Panc1 (cell line): ENCODE results near the gene ADAMTS14. TPM values are rescaled to one million over a fixed set of nuclear protein-coding genes. Genes with fewer than 3 reads are reported as not detected.

ENCODE experiments used
- ATAC-seq: fragments of 200-7000 bp; cut with Tn5 transposase; 2 replicates; pipeline ENCODE4 v1.9.1; 2020; ENCODE audit warnings: mild to moderate bottlenecking, moderate library complexity
- BruUV-seq: library from RNA; stranded (reverse); fragments of 400-500 nt; replicated peaks from 2 replicates; lab custom pipeline; 2021; lab: Mats Ljungman, UMichigan
- CTCF ChIA-PET: fragments of 300-600 bp; sonication (Branson Sonifier 250); formaldehyde crosslinking; loops from one replicate; lab custom pipeline; 2022; ENCODE audit warnings: antibody characterized with exemption; lab: Charles Lee
- POLR2A ChIA-PET: fragments of 300-600 bp; sonication (Branson Sonifier 250); formaldehyde crosslinking; loops from one replicate; lab custom pipeline; 2022; ENCODE audit warnings: antibody characterized with exemption; lab: Charles Lee
- DNase-seq: peaks from one replicate; pipeline ENCODE4 v3.0.0-alpha.2; 2010; ENCODE audit warnings: low read depth, low spot score
- H3K27ac ChIP-seq: 2 replicates; pipeline ENCODE4 v1.5.1; 2011; ENCODE audit warnings: mild to moderate bottlenecking, low read length, inconsistent platforms
- H3K27me3 ChIP-seq: fragments of 200-500 bp; sonication (Bioruptor generic); 2 replicates; pipeline ENCODE4 v1.6.0; 2014; ENCODE audit warnings: low read length, inconsistent platforms; ENCODE audit not compliant: control insufficient read depth, insufficient read depth
- H3K36me3 ChIP-seq: fragments of 200-500 bp; sonication (Bioruptor generic); 2 replicates; pipeline ENCODE4 v1.5.1; 2014; ENCODE audit warnings: inconsistent platforms, mild to moderate bottlenecking, low read length, moderate library complexity; ENCODE audit not compliant: control insufficient read depth, insufficient read depth
- H3K4me1 ChIP-seq: 2 replicates; pipeline ENCODE4 v1.5.1; 2011; ENCODE audit warnings: inconsistent platforms, mild to moderate bottlenecking, low read length, moderate library complexity; ENCODE audit not compliant: control insufficient read depth, insufficient read depth
- H3K4me3 ChIP-seq, 2 experiments: 2 replicates each; pipeline ENCODE4 v1.5.1; 2011 to 2012; ENCODE audit warnings: low read depth in 2 of 2, low read length in 2 of 2, mild to moderate bottlenecking in 2 of 2, inconsistent platforms in 1 of 2, moderate library complexity in 1 of 2
- H3K9me3 ChIP-seq: fragments of 200-500 bp; sonication (Bioruptor generic); 2 replicates; pipeline ENCODE4 v1.5.1; 2014; ENCODE audit warnings: low read depth, mild to moderate bottlenecking, inconsistent platforms, low read length, moderate library complexity; ENCODE audit not compliant: control insufficient read depth, insufficient read depth
- POLR2AphosphoS5 ChIP-seq: IDR thresholded peaks from 2 replicates; pipeline ENCODE4 v1.6.1; 2012; ENCODE audit warnings: mild to moderate bottlenecking, low read depth, low read length, moderate library complexity
- SIN3A ChIP-seq: IDR thresholded peaks from 2 replicates; pipeline ENCODE4 v1.6.1; 2012; ENCODE audit warnings: low read depth, mild to moderate bottlenecking, low read length, moderate library complexity, borderline replicate concordance; ENCODE audit not compliant: insufficient read depth
- TCF7L2 ChIP-seq: IDR thresholded peaks from 2 replicates; pipeline ENCODE4 v1.6.1; 2011; ENCODE audit warnings: mild to moderate bottlenecking, low read depth, low read length, inconsistent platforms
- in situ Hi-C: cut with HindIII; loops from 2 replicates; pipeline ENCODE4 v1.10.0; 2016; ENCODE audit warnings: low sequenced_read_pairs, low pct_unique_long_range_greater_than_20kb
- intact Hi-C: fragments of 100-400 bp; cut with micrococcal nuclease; formaldehyde crosslinking; loops from one replicate; pipeline ENCODE4 v1.10.0; 2022; ENCODE audit not compliant: unreplicated experiment
- total RNA-seq: library from RNA; stranded (reverse); gene quantifications from one replicate; pipeline ENCODE4 v1.2.1, GENCODE V29; 2021; ENCODE audit not compliant: unreplicated experiment
- TF ChIP-seq, protein P1 (sequence below), 2 experiments: IDR thresholded peaks; 2 replicates each; pipeline ENCODE4 v1.6.1; 2011 to 2012; ENCODE audit warnings: low read depth in 2 of 2, control low read depth in 1 of 2, low read length in 1 of 2, mild to moderate bottlenecking in 1 of 2, moderate library complexity in 1 of 2; ENCODE audit not compliant: insufficient read depth in 1 of 2
- TF ChIP-seq, protein P2 (sequence below): fragments of 450-650 bp; IDR thresholded peaks from 2 replicates; pipeline ENCODE4 v1.5.1; 2017; ENCODE audit warnings: mild to moderate bottlenecking

ADAMTS14 gene
- total RNA-seq, 1 experiment from 2014 or later: 0.67 TPM

DNA sequence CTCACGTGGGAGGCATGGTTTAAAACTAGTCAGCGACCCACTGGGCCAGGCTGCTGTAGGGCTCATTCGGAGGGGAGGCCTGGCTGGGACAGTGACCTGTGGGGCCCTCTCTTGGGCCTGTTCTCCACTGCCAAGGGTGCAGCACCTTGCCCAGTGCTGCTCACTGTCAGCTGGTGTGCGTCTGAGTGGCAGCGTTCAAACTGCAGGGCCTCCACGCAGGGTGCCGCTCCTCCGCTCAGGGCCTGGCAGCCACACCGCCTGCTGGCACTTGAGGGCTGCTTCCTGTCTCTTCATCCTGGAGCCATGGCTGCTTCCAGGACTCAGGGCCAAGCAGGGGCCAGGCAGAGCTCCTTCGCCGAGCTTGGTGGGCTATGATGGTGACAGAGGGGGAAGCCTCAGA is 18.3 kb downstream of the ADAMTS14 start:
- Histone ChIP-seq H3K4me3 (no peak overlapping the region), H3K36me3 (no peaks in the 10 kb centered on the region), H3K4me1 (no peaks in the 10 kb centered on the region), H3K9me3 (no peaks in the 10 kb centered on the region), H3K27ac (no peak overlapping the region), H3K27me3 (peaks cover 11% of the 10 kb centered on the region)
- in situ Hi-C loops: no loop called here
- no peak for TF ChIP-seq SIN3A
- TF ChIP-seq TCF7L2: no peak
- TF ChIP-seq, protein P1, sequence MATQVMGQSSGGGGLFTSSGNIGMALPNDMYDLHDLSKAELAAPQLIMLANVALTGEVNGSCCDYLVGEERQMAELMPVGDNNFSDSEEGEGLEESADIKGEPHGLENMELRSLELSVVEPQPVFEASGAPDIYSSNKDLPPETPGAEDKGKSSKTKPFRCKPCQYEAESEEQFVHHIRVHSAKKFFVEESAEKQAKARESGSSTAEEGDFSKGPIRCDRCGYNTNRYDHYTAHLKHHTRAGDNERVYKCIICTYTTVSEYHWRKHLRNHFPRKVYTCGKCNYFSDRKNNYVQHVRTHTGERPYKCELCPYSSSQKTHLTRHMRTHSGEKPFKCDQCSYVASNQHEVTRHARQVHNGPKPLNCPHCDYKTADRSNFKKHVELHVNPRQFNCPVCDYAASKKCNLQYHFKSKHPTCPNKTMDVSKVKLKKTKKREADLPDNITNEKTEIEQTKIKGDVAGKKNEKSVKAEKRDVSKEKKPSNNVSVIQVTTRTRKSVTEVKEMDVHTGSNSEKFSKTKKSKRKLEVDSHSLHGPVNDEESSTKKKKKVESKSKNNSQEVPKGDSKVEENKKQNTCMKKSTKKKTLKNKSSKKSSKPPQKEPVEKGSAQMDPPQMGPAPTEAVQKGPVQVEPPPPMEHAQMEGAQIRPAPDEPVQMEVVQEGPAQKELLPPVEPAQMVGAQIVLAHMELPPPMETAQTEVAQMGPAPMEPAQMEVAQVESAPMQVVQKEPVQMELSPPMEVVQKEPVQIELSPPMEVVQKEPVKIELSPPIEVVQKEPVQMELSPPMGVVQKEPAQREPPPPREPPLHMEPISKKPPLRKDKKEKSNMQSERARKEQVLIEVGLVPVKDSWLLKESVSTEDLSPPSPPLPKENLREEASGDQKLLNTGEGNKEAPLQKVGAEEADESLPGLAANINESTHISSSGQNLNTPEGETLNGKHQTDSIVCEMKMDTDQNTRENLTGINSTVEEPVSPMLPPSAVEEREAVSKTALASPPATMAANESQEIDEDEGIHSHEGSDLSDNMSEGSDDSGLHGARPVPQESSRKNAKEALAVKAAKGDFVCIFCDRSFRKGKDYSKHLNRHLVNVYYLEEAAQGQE (IDR thresholded peaks at IDR 0.05; ENCODE audit: insufficient read depth in 1 of 2, low read depth in 2 of 2, low read length in 1 of 2): no peak
- TF ChIP-seq POLR2AphosphoS5: no peak
- TF ChIP-seq, protein P2, sequence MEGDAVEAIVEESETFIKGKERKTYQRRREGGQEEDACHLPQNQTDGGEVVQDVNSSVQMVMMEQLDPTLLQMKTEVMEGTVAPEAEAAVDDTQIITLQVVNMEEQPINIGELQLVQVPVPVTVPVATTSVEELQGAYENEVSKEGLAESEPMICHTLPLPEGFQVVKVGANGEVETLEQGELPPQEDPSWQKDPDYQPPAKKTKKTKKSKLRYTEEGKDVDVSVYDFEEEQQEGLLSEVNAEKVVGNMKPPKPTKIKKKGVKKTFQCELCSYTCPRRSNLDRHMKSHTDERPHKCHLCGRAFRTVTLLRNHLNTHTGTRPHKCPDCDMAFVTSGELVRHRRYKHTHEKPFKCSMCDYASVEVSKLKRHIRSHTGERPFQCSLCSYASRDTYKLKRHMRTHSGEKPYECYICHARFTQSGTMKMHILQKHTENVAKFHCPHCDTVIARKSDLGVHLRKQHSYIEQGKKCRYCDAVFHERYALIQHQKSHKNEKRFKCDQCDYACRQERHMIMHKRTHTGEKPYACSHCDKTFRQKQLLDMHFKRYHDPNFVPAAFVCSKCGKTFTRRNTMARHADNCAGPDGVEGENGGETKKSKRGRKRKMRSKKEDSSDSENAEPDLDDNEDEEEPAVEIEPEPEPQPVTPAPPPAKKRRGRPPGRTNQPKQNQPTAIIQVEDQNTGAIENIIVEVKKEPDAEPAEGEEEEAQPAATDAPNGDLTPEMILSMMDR: no peak
- BruUV-seq: no TSS peak
- DNase-seq (no peak), ATAC-seq (no peak)
- CTCF ChIA-PET: no interaction called here
- POLR2A ChIA-PET: no interaction called here
- intact Hi-C loops: no loop called here

DNA sequence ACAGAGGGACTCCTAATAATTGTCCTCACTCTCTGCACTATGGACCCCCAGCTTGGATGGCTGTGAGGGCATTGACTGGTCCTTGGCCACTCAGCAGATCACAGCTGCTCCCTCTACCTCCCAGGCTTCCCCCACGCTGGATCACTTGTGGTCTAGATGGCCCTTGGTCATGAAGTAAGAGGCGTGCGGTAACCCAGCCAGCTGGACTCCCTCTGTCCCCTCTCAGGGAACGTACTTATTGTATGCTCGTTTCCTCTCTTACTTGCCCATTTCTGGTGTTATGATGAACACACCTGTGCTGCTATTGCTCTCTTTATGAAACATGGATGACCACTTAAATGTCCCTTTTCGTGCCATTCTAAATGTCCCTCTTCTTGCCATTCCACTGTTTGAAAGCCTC is 19.3 kb downstream of the ADAMTS14 start:
- Histone ChIP-seq H3K27ac (no peak overlapping the region), H3K27me3 (peaks cover 11% of the 10 kb centered on the region), H3K4me1 (no peaks in the 10 kb centered on the region), H3K9me3 (no peaks in the 10 kb centered on the region), H3K36me3 (no peaks in the 10 kb centered on the region), H3K4me3 (no peak overlapping the region)
- TF ChIP-seq TCF7L2 (no peak), POLR2AphosphoS5 (no peak), SIN3A (no peak)
- TF ChIP-seq, protein P2: no peak
- TF ChIP-seq, protein P1 (IDR thresholded peaks at IDR 0.05; ENCODE audit: insufficient read depth in 1 of 2, low read depth in 2 of 2, low read length in 1 of 2): no peak
- ATAC-seq (no peak), DNase-seq (no peak)
- in situ Hi-C loops: no loop called here
- ChIA-PET CTCF (no interaction called here), POLR2A (interaction anchor here (0.6 kb wide), 1 partner anchor 258 kb away, joined by 5 read pairs; no protein-coding TSS in a partner anchor)
- no TSS peak for BruUV-seq
- intact Hi-C loops: no loop called here
